ENCODE measurements around the gene SLC31A1.
A peak's percentile ranks its signal among the peaks of the same experiment; 100 is the strongest.

The SLC31A1 gene

DNA sequence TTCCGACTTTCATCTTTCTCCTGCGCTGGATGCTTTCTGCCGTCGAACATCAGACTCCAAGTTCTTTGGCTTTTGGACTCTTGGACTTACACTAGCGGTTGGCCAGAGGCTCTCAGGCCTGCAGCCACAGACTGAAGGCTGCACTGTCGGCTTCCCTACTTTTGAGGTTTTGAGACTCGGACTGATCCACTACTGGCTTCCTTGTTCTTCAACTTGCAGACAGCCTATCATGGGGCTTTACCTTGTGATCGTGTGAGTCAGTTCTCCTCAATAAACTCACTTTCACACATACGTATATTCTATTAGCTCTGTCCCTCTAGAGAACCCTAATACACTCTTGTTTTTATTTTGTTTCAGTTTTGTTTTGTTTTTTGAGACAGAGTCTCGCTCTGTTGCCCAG is 10.5 kb upstream of the SLC31A1 start:
- no peaks in the 10 kb centered on the region for H3K27me3 ChIP-seq (ENCODE audit: insufficient read depth, poor library complexity, severe bottlenecking)
- no peak for DNase-seq (ENCODE audit: low read depth in 1 of 2, low spot score in 1 of 2)
- TF ChIP-seq CTCF (IDR thresholded peaks at IDR 0.05; ENCODE audit: insufficient read depth, low read length): no peak
- TF ChIP-seq GABPA (IDR thresholded peaks at IDR 0.05; ENCODE audit: low read depth): no peak
- TF ChIP-seq REST (IDR thresholded peaks at IDR 0.05; ENCODE audit: insufficient replicate concordance, low read depth): no peak

GRCh38 chr9:113215132-113215531 is 6.2 kb upstream of the SLC31A1 start:
- DNase-seq (ENCODE audit: low read depth in 1 of 2, low spot score in 1 of 2): peak in 1 of 2 experiments; percentile 43
- no peaks in the 10 kb centered on the region for H3K27me3 ChIP-seq (ENCODE audit: insufficient read depth, poor library complexity, severe bottlenecking)
- H3K27ac ChIP-seq (replicated peaks): no peak overlapping the region
- no peak for TF ChIP-seq POLR2AphosphoS5 (IDR thresholded peaks at IDR 0.05; ENCODE audit: low read depth)
- H3K4me3 ChIP-seq (replicated peaks; ENCODE audit: insufficient read depth, low read length): no peak overlapping the region

More for the DNA sequence above, 10.5 kb upstream of the SLC31A1 start:
- no peak overlapping the region for H3K4me3 ChIP-seq (replicated peaks; ENCODE audit: insufficient read depth, low read length)
- H3K27ac ChIP-seq (replicated peaks): no peak overlapping the region

DNA sequence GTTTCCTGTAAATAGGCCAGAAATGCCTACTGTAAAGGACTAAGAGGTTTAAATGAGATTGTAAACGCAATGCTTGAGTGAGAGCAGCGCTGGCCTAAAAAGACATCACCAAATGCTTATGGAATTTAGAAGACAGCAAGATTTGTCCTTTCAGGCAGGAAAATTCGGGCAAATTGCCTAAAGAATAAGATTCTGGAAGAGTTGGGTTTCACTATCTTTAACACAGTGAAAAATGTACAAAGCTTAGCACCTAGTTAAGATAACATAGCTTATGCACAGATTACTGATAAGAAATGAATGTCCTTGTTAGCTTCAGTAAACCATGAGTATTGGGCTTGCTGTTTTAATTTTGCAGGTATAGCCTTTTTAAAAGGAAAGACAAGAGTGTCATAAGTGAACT is 4.9 kb upstream of the SLC31A1 start:
- Histone ChIP-seq H3K4me3 (replicated peaks; ENCODE audit: insufficient read depth, low read length) (no peak overlapping the region), H3K27ac (replicated peaks) (no peak overlapping the region), H3K27me3 (ENCODE audit: insufficient read depth, poor library complexity, severe bottlenecking) (no peaks in the 10 kb centered on the region)
- no peak for DNase-seq (ENCODE audit: low read depth in 1 of 2, low spot score in 1 of 2)
- TF ChIP-seq CTCF (IDR thresholded peaks at IDR 0.05; ENCODE audit: insufficient read depth, low read length) (no peak), POLR2AphosphoS5 (IDR thresholded peaks at IDR 0.05; ENCODE audit: low read depth) (no peak), GABPA (IDR thresholded peaks at IDR 0.05; ENCODE audit: low read depth) (no peak), REST (IDR thresholded peaks at IDR 0.05; ENCODE audit: insufficient replicate concordance, low read depth) (no peak), SPI1 (IDR thresholded peaks at IDR 0.05; ENCODE audit: borderline replicate concordance, low read depth) (no peak)

DNA sequence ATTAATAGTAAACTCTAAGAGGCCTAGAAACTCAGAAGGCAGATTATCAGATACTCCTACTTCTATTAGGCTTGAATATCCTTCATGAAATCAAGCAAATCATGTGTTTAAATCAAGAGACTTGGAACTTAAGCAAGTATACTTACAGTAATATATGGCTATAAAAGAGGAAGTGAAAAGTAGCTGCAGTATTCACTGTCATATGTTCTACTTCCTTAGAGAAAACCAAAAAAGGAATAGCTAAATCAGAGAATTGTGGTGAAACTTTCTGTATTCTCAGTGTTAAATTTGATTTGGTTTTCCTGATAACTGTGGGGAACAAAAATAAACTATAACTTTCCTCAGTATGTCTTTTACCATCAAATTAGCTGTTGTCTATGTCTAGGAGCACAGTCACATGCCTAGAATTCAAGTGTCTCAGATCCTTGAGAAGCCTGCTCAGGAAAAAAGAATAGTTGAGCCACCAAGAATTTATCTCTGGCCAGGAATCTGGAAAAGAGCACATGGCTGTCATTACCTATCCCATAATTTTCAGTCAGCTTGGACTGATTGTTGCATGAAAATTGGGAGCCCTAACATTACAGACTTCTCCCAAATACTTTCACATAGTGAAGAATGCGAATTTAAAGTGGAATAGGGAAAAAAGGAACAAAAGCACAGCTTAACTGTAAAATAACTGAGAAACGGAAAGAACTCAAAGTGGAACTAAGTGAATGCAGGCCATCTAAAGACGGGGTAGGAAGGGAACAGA is 2.0 kb upstream of the SLC31A1 start:
- DNase-seq (ENCODE audit: low read depth in 1 of 2, low spot score in 1 of 2): no peak
- H3K27me3 ChIP-seq (ENCODE audit: insufficient read depth, poor library complexity, severe bottlenecking): no peaks in the 10 kb centered on the region
- peak overlapping the region; percentile 97 for H3K4me3 ChIP-seq (replicated peaks; ENCODE audit: insufficient read depth, low read length)
- TF ChIP-seq GABPA (IDR thresholded peaks at IDR 0.05; ENCODE audit: low read depth) (no peak), SPI1 (IDR thresholded peaks at IDR 0.05; ENCODE audit: borderline replicate concordance, low read depth) (peak; percentile 99)
- peak overlapping the region; percentile 74 for H3K27ac ChIP-seq (replicated peaks)

DNA sequence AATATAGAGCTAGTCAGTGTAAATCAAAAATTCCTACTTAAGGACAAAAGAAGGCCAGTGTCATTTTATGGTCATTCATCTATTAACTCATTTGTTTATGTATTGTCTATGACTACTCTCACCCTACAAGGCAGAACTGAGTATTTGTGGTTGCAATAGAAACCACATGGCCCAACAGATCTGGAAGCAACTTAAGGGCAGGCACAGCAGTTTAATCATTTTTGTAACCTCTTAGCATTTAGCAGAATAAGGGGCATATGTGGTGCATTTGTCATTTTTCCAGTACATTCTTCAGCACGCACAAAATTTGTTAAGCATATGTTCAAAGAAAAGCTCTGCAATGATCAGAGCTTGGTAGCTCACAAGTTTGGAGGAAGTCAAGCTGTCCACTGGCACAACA is 1.4 kb upstream of the SLC31A1 start:
- DNase-seq (ENCODE audit: low read depth in 1 of 2, low spot score in 1 of 2): peak; percentile 55 to 70
- Histone ChIP-seq H3K27ac (replicated peaks) (peak overlapping the region; percentile 74), H3K4me3 (replicated peaks; ENCODE audit: insufficient read depth, low read length) (peak overlapping the region; percentile 97), H3K27me3 (ENCODE audit: insufficient read depth, poor library complexity, severe bottlenecking) (no peaks in the 10 kb centered on the region)
- TF ChIP-seq GABPA (IDR thresholded peaks at IDR 0.05; ENCODE audit: low read depth): no peak
- no peak for TF ChIP-seq REST (IDR thresholded peaks at IDR 0.05; ENCODE audit: insufficient replicate concordance, low read depth)
- TF ChIP-seq SPI1 (IDR thresholded peaks at IDR 0.05; ENCODE audit: borderline replicate concordance, low read depth): peak; percentile 8; the same call in 1 of the 2 replicates
- no peak for TF ChIP-seq POLR2AphosphoS5 (IDR thresholded peaks at IDR 0.05; ENCODE audit: low read depth)
- TF ChIP-seq CTCF (IDR thresholded peaks at IDR 0.05; ENCODE audit: insufficient read depth, low read length): no peak
